ENCODE measurements around the gene HK1. TPM values are rescaled to one million over a fixed set of nuclear protein-coding genes. Genes with fewer than 3 reads are reported as not detected.
A peak's percentile ranks its signal among the peaks of the same experiment; 100 is the strongest.

HK1 gene
- total and polyA plus RNA-seq, 3 experiments from 2014 or later: 144 to 153 (median 151) TPM

GRCh38 chr10:69437321-69438259 is 159.3 kb downstream of the HK1 start:
- CTCF ChIA-PET: no interaction called here

GRCh38 chr10:69438536-69439349 is 160.4 kb downstream of the HK1 start:
- H3K36me3 Mint-ChIP-seq: peaks cover 0 to 2% (median 0%) of the 10 kb centered on the region in 3 donors
- CTCF ChIA-PET: interaction anchor here (1.7 kb wide), 1 partner anchor 11 kb away, joined by 8 read pairs; no protein-coding TSS in a partner anchor
- no peak overlapping the region for H3K27ac Mint-ChIP-seq
- Histone ChIP-seq H3K27ac (ENCODE audit: low read depth, low read length) (no peak overlapping the region), H3K4me1 (ENCODE audit: insufficient read depth, low read length) (no peaks in the 10 kb centered on the region), H3K27me3 (ENCODE audit: insufficient read depth, low read length, poor library complexity, severe bottlenecking) (no peaks in the 10 kb centered on the region), H3K36me3 (ENCODE audit: insufficient read depth, low read length) (no peaks in the 10 kb centered on the region), H3K4me3 (ENCODE audit: low read length) (no peak overlapping the region), H3K9me3 (ENCODE audit: low read length) (no peaks in the 10 kb centered on the region)
- H3K4me3 Mint-ChIP-seq: no peak overlapping the region
- no peak for DNase-seq
- POLR2A ChIA-PET: no interaction called here
- H3K27me3 Mint-ChIP-seq: peaks cover 7 to 10% of the 10 kb centered on the region in 2 donors
- no peaks in the 10 kb centered on the region for H3K4me1 Mint-ChIP-seq
- no peaks in the 10 kb centered on the region for H3K9me3 Mint-ChIP-seq

More at GRCh38 chr10:69437321-69438259, 159.3 kb downstream of the HK1 start:
- POLR2A ChIA-PET: no interaction called here
- Histone ChIP-seq H3K36me3 (ENCODE audit: insufficient read depth, low read length) (no peaks in the 10 kb centered on the region), H3K27ac (ENCODE audit: low read depth, low read length) (no peak overlapping the region), H3K27me3 (ENCODE audit: insufficient read depth, low read length, poor library complexity, severe bottlenecking) (no peaks in the 10 kb centered on the region), H3K4me3 (ENCODE audit: low read length) (no peak overlapping the region), H3K9me3 (ENCODE audit: low read length) (no peaks in the 10 kb centered on the region), H3K4me1 (ENCODE audit: insufficient read depth, low read length) (no peaks in the 10 kb centered on the region)
- Mint-ChIP-seq H3K9me3 (no peaks in the 10 kb centered on the region), H3K36me3 (peaks cover 0 to 2% (median 0%) of the 10 kb centered on the region in 3 donors), H3K27me3 (peaks cover 7 to 10% of the 10 kb centered on the region in 2 donors), H3K27ac (peak overlapping the region in 1 of 8 donors; percentile 51), H3K4me3 (no peak overlapping the region), H3K4me1 (no peaks in the 10 kb centered on the region)
- no peak for DNase-seq

- POLR2A ChIA-PET: no interaction called here
- DNase-seq: no peak
- no peaks in the 10 kb centered on the region for H3K4me1 Mint-ChIP-seq
- CTCF ChIA-PET: interaction anchor here (1.7 kb wide), 1 partner anchor 11 kb away, joined by 8 read pairs; no protein-coding TSS in a partner anchor
- Histone ChIP-seq H3K4me3 (ENCODE audit: low read length) (no peak overlapping the region), H3K9me3 (ENCODE audit: low read length) (no peaks in the 10 kb centered on the region), H3K27me3 (ENCODE audit: insufficient read depth, low read length, poor library complexity, severe bottlenecking) (no peaks in the 10 kb centered on the region), H3K36me3 (ENCODE audit: insufficient read depth, low read length) (no peaks in the 10 kb centered on the region), H3K27ac (ENCODE audit: low read depth, low read length) (no peak overlapping the region), H3K4me1 (ENCODE audit: insufficient read depth, low read length) (no peaks in the 10 kb centered on the region)
- peaks cover 0 to 2% (median 0%) of the 10 kb centered on the region in 3 donors for H3K36me3 Mint-ChIP-seq
- H3K9me3 Mint-ChIP-seq: no peaks in the 10 kb centered on the region
- H3K27ac Mint-ChIP-seq: no peak overlapping the region
- H3K27me3 Mint-ChIP-seq: peaks cover 8 to 10% of the 10 kb centered on the region in 2 donors
- H3K4me3 Mint-ChIP-seq: no peak overlapping the region
Measured at GRCh38 chr10:69439350-69439739, 161.0 kb downstream of the HK1 start.

DNA sequence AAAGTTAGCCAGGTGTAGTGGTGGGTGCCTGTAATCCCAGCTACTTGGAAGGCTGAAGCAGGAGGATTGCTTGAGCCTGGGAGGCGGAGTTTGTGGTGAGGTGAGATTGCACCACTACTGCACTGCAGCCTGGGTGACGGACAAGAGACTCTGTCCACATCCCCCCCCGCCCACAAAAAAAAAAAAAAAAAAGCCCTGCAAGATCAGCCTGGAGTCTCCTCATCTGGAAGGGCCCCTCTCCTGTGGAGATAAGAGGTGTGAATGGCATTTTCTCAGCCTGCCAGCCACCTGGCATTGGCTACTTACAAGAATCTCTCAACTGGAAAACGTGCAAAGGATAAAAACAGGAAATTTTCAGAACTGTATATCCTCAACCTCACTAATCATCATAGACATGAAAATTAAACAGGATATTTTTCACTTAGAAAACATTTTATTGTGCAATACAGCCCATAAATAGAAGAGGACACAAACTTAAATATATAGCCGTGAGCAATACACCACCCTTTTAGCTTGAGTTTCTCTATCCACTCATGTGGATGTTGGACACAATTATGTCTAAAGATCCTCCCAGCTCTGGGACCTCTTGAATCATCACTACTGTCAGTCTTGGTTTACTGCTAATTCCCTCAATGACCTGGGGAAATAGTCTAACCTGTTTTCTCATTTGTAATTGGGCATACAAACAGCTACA is 161.7 kb downstream of the HK1 start:
- Histone ChIP-seq H3K4me1 (ENCODE audit: insufficient read depth, low read length) (no peaks in the 10 kb centered on the region), H3K27ac (ENCODE audit: low read depth, low read length) (no peak overlapping the region), H3K36me3 (ENCODE audit: insufficient read depth, low read length) (no peaks in the 10 kb centered on the region), H3K27me3 (ENCODE audit: insufficient read depth, low read length, poor library complexity, severe bottlenecking) (no peaks in the 10 kb centered on the region), H3K4me3 (ENCODE audit: low read length) (no peak overlapping the region), H3K9me3 (ENCODE audit: low read length) (no peaks in the 10 kb centered on the region)
- Mint-ChIP-seq H3K27ac (no peak overlapping the region), H3K4me3 (no peak overlapping the region), H3K9me3 (no peaks in the 10 kb centered on the region), H3K27me3 (peaks cover 10% of the 10 kb centered on the region in 2 donors), H3K36me3 (peaks cover 0 to 2% (median 0%) of the 10 kb centered on the region in 3 donors), H3K4me1 (no peaks in the 10 kb centered on the region)
- DNase-seq: no peak
- ChIA-PET POLR2A (no interaction called here), CTCF (interaction anchor here (1.5 to 1.7 kb wide), 2 partner anchors 10 to 27 kb away, joined by 3 to 8 read pairs; no protein-coding TSS in a partner anchor)

DNA sequence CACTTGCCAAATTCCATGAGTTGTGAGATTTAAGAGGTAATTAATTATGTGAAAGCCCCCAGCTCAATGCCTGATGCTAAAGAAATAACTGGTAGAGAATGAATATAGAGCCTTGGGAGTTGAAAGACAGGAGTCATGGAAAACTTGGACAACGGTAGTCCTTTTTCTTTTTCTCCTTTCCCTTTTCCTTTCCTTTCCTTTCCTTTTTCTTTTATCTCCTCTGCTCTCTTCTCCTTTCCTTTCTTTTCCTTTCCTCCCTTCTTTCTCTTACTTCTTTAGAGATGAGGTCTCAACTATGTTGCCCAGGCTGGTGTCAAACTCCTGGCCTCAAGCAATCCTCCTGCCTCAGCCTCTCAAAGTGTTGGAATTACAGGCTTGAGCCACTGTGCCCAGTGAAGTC is 165.1 kb downstream of the HK1 start:
- H3K27me3 ChIP-seq (ENCODE audit: insufficient read depth, low read length, poor library complexity, severe bottlenecking): no peaks in the 10 kb centered on the region
- no peaks in the 10 kb centered on the region for H3K4me1 ChIP-seq (ENCODE audit: insufficient read depth, low read length)
- Mint-ChIP-seq H3K27ac (no peak overlapping the region), H3K9me3 (no peaks in the 10 kb centered on the region), H3K27me3 (peaks cover 4 to 8% of the 10 kb centered on the region in 2 donors), H3K36me3 (no peaks in the 10 kb centered on the region), H3K4me3 (no peak overlapping the region), H3K4me1 (no peaks in the 10 kb centered on the region)
- H3K36me3 ChIP-seq (ENCODE audit: insufficient read depth, low read length): no peaks in the 10 kb centered on the region
- no peak overlapping the region for H3K4me3 ChIP-seq (ENCODE audit: low read length)
- H3K27ac ChIP-seq (ENCODE audit: low read depth, low read length): no peak overlapping the region
- POLR2A ChIA-PET: no interaction called here
- CTCF ChIA-PET: interaction anchor here (0.7 kb wide), 1 partner anchor 186 kb away, joined by 3 read pairs; no protein-coding TSS in a partner anchor
- no peaks in the 10 kb centered on the region for H3K9me3 ChIP-seq (ENCODE audit: low read length)
- no peak for DNase-seq

DNA sequence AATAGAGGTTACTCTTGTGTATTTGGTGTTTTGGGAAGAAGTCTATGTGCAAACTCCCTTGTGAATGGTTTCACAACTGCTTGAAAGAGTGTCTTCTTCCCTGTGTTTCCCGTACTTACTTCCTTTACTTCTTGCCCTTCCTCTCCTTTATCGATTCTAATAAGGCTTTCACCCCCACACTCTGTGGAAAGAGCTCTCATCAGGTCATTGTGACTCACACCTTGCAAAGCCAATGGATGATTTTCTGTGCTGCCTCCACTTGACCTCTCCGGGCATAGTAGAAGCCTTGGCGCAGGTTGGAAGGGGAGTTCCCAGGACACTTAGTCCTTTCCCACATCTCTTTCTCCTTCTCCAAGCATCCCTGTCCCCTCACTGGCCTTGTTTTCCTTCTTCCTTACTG is 166.7 kb downstream of the HK1 start:
- H3K36me3 ChIP-seq (ENCODE audit: insufficient read depth, low read length): no peaks in the 10 kb centered on the region

GRCh38 chr10:69446229-69446628 is 167.9 kb downstream of the HK1 start:
- no peaks in the 10 kb centered on the region for H3K36me3 ChIP-seq (ENCODE audit: insufficient read depth, low read length)
- Mint-ChIP-seq H3K36me3 (no peaks in the 10 kb centered on the region), H3K4me3 (no peak overlapping the region), H3K27ac (no peak overlapping the region), H3K4me1 (peaks cover 9 to 10% (median 10%) of the 10 kb centered on the region in 3 donors), H3K27me3 (peaks cover 4% of the 10 kb centered on the region in 2 donors), H3K9me3 (no peaks in the 10 kb centered on the region)
- peaks cover 5% of the 10 kb centered on the region for H3K4me1 ChIP-seq (ENCODE audit: insufficient read depth, low read length)
- H3K4me3 ChIP-seq (ENCODE audit: low read length): no peak overlapping the region
- no peaks in the 10 kb centered on the region for H3K27me3 ChIP-seq (ENCODE audit: insufficient read depth, low read length, poor library complexity, severe bottlenecking)
- no peak overlapping the region for H3K27ac ChIP-seq (ENCODE audit: low read depth, low read length)
- ChIA-PET POLR2A (interaction anchor here (0.6 kb wide), 1 partner anchor 207 kb away, joined by 8 read pairs; no protein-coding TSS in a partner anchor), CTCF (interaction anchor here (0.7 kb wide), 1 partner anchor 269 kb away, joined by 3 read pairs; no protein-coding TSS in a partner anchor)
- DNase-seq: no peak
- no peaks in the 10 kb centered on the region for H3K9me3 ChIP-seq (ENCODE audit: low read length)

More for the DNA sequence above, 166.7 kb downstream of the HK1 start:
- Histone ChIP-seq H3K4me3 (ENCODE audit: low read length) (no peak overlapping the region), H3K9me3 (ENCODE audit: low read length) (no peaks in the 10 kb centered on the region), H3K27ac (ENCODE audit: low read depth, low read length) (no peak overlapping the region), H3K4me1 (ENCODE audit: insufficient read depth, low read length) (no peaks in the 10 kb centered on the region), H3K27me3 (ENCODE audit: insufficient read depth, low read length, poor library complexity, severe bottlenecking) (no peaks in the 10 kb centered on the region)
- no peak overlapping the region for H3K4me3 Mint-ChIP-seq
- H3K9me3 Mint-ChIP-seq: no peaks in the 10 kb centered on the region
- CTCF ChIA-PET: no interaction called here
- H3K4me1 Mint-ChIP-seq: peaks cover 5% of the 10 kb centered on the region in 3 donors
- H3K27me3 Mint-ChIP-seq: peaks cover 4 to 6% of the 10 kb centered on the region in 2 donors
- no peak for DNase-seq
- POLR2A ChIA-PET: no interaction called here
- no peak overlapping the region for H3K27ac Mint-ChIP-seq
- H3K36me3 Mint-ChIP-seq: no peaks in the 10 kb centered on the region
